Heart left ventricle (tissue), 16 donors: ENCODE results near the gene RHOBTB1. TPM values are rescaled to one million over a fixed set of nuclear protein-coding genes. Genes with fewer than 3 reads are reported as not detected.
A peak's percentile ranks its signal among the peaks of the same experiment; 100 is the strongest.

Source experiments
- ATAC-seq, 4 donors: fragments of 200-7000 bp; cut with Tn5 transposase; one replicate each; pipeline ENCODE4 v1.9.1; 2020 to 2022; ENCODE audit warnings: moderate library complexity in 4 of 4, mild to moderate bottlenecking in 3 of 4, moderate number of reproducible peaks in 1 of 4
- DNase-seq, 5 donors: peaks; one replicate each; pipeline ENCODE4 v3.0.0-alpha.2; 2020
- H3K27ac ChIP-seq, 12 donors: fragments of 200-600 bp; sonication (generic) in 4 of 12; one replicate each; pipeline versions ENCODE4 v1.5.0 to v1.8.0; 2016 to 2022; ENCODE audit warnings: mild to moderate bottlenecking in 2 of 12
- H3K27me3 ChIP-seq, 9 donors: fragments of 200-600 bp; sonication (generic) in 2 of 9; one replicate each; pipeline versions ENCODE4 v1.5.1 to v1.8.0; 2016 to 2022; ENCODE audit warnings: mild to moderate bottlenecking in 3 of 9
- H3K36me3 ChIP-seq, 9 donors: fragments of 200-600 bp; sonication (generic) in 2 of 9; one replicate each; pipeline versions ENCODE4 v1.5.0 to v1.8.0; 2018 to 2022; ENCODE audit warnings: mild to moderate bottlenecking in 2 of 9
- H3K4me1 ChIP-seq, 12 donors: fragments of 200-600 bp; sonication (generic) in 4 of 12; one replicate each; pipeline versions ENCODE4 v1.5.0 to v1.8.0; 2016 to 2022; ENCODE audit warnings: mild to moderate bottlenecking in 3 of 12
- H3K4me3 ChIP-seq, 12 donors: fragments of 200-600 bp; sonication (generic) in 4 of 12; one replicate each; pipeline versions ENCODE4 v1.5.0 to v1.8.0; 2017 to 2022; ENCODE audit warnings: mild to moderate bottlenecking in 9 of 12, moderate library complexity in 4 of 12
- H3K9me3 ChIP-seq, 12 donors: fragments of 200-600 bp; sonication (generic) in 4 of 12; one replicate each; pipeline versions ENCODE4 v1.5.0 to v1.8.0; 2016 to 2022; ENCODE audit warnings: mild to moderate bottlenecking in 1 of 12
- POLR2A ChIP-seq, 2 donors: fragments of 450-650 bp; IDR thresholded peaks; one replicate each; pipeline ENCODE4 v1.6.1; 2017; ENCODE audit warnings: antibody characterized with exemption in 2 of 2, mild to moderate bottlenecking in 2 of 2, moderate library complexity in 2 of 2
- WGBS, 4 donors: extraction: QIAGEN DNeasy Blood & Tissue Kit in 2 of 4; methylation state at CpG; one replicate each; pipeline versions ENCODE4 v1.1.5 to v1.1.7; 2013 to 2018; 5-methylcytosine and 5-hydroxymethylcytosine counted together
- intact Hi-C, 10 donors: fragments of 100-400 bp; cut with DNase I; formaldehyde crosslinking; loops; one replicate each; pipeline versions ENCODE4 v1.11.1 to v1.14.2; 2022
- polyA plus RNA-seq, 2 donors: library from polyadenylated mRNA; stranded (reverse); fragments of 200-250 nt; gene quantifications; one replicate each; pipeline ENCODE4 v1.2.3, GENCODE V29; 2013
- total RNA-seq, 9 donors: library from RNA; depleted of rRNA in 2 of 9; stranded (reverse); fragments of >200 nt in 2 of 9; fragmentation: NEBNext Ultra II Directional in 3 of 9; extraction: Animal tissue kit (Norgen Biotek cat#: 25700) in 3 of 9; gene quantifications; one replicate each; pipeline versions ENCODE4 v1.1.0 to v1.2.4, GENCODE V29; 2016 to 2023
- TF ChIP-seq, protein P1 (sequence below), 12 donors: fragments of 200-600 bp; sonication (generic) in 4 of 12; IDR thresholded peaks; one replicate each; pipeline versions ENCODE4 v1.5.0 to v1.8.0; 2018 to 2022; ENCODE audit warnings: antibody characterized with exemption in 12 of 12, mild to moderate bottlenecking in 5 of 12
- donor health status: ischemic (EF 13 %, LVEDD 7.1; RV severe dilation, severe dysfunction).
- donor health status: healthy with polysubstance abuse.
- donor health status: DM: no; HTN: yes; CAD: no.
- donor health status: DM: no; HTN: no; CAD: no.
- donor health status: ischemic (EF 25% LVEDD 6.9; RV normal size, moderate dysfunction).
- donor health status: ischemic (EF 25% LVEDD 5.7; RV mildly dilated, moderate dysfunction).
- donor health status: healthy.
- donor health status: DM: yes; HTN: yes; CAD: no.
- donor health status: ischemic (EF 35%, LVEDD 5.7; RV mildly dilated, moderate dysfunction).
- donor health status: nonischemic (EF 11% LVEDD 7.7; RV severe dilation, severe dysfunction).
- donor health status: DM: yes; HTN: yes; CAD: no.
- donor health status: PGD.
- donor health status: ischemic (EF 29% LVEDD 5.4; RV normal size, mild dysfunction).
- donor health status: nonischemic (EF 23%, LVEDD 6.1; RV moderate dilation, normal function).

RHOBTB1 gene
- total and polyA plus RNA-seq, 11 donors: 6.4 to 41.3 (median 14.9) TPM

DNA sequence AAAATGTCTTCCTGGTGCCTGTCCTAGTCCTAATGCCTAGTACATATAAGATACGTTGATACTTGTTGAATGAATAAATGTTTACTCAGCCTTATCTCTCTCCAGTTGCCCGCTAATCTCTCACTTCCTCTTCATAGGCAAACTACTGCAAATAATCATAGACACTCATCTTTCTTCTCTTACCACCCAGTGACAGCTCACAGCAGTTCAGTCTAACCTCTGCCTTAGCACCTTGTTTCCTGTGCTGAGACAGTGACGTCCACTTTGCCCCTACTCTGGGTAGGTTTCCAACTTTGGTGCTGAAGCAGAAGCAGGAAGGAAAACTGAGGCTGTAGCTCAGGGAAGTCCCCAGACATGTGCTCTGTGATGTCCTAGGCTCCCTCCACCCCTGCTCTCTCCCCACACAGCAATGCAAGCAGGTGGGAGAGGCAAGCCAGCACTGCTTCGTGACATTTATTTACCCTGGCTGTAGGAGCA is 45.5 kb upstream of the RHOBTB1 start:
- Histone ChIP-seq H3K27me3 (no peaks in the 10 kb centered on the region), H3K4me3 (no peak overlapping the region), H3K4me1 (no peaks in the 10 kb centered on the region), H3K36me3 (no peaks in the 10 kb centered on the region), H3K9me3 (peaks cover 0 to 4% (median 0%) of the 10 kb centered on the region in 12 donors), H3K27ac (no peak overlapping the region)
- DNase-seq (no peak), ATAC-seq (no peak)
- TF ChIP-seq POLR2A (IDR thresholded peaks at IDR 0.05): no peak
- TF ChIP-seq, protein P1, sequence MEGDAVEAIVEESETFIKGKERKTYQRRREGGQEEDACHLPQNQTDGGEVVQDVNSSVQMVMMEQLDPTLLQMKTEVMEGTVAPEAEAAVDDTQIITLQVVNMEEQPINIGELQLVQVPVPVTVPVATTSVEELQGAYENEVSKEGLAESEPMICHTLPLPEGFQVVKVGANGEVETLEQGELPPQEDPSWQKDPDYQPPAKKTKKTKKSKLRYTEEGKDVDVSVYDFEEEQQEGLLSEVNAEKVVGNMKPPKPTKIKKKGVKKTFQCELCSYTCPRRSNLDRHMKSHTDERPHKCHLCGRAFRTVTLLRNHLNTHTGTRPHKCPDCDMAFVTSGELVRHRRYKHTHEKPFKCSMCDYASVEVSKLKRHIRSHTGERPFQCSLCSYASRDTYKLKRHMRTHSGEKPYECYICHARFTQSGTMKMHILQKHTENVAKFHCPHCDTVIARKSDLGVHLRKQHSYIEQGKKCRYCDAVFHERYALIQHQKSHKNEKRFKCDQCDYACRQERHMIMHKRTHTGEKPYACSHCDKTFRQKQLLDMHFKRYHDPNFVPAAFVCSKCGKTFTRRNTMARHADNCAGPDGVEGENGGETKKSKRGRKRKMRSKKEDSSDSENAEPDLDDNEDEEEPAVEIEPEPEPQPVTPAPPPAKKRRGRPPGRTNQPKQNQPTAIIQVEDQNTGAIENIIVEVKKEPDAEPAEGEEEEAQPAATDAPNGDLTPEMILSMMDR (IDR thresholded peaks at IDR 0.05): no peak
- 79 to 93% (median 90%) methylated on average over 4 of the region's 4 CpGs for WGBS, 4 donors
- intact Hi-C loops: loop anchor here in 1 of 10 donors (10.0 kb wide), 1 partner anchor 205 kb away; no protein-coding TSS in a partner anchor

DNA sequence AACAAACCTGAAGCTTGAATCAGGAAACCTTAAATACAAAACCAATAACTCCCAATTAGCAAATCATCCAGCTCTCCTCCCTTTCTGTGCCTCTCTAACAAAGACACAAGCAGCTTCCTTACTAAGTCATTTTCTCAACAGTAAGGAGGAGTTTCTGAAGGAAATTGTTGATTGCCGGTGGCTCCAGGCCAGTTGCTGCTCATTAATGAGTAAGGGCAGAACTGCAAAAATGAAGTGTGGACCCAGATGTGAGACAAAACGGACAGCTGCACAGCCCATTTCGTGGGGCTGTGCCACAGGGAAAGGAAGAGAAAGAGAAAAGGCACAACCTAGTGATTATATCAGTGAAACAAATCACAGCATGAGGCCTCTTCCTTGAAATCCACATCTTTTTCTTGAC is 42.8 kb upstream of the RHOBTB1 start:
- DNase-seq (peak in 2 of 5 donors; percentile 27 to 33), ATAC-seq (no peak)
- H3K27ac ChIP-seq: no peak overlapping the region
- no peaks in the 10 kb centered on the region for H3K36me3 ChIP-seq
- peaks cover 0 to 4% (median 0%) of the 10 kb centered on the region in 12 donors for H3K9me3 ChIP-seq
- H3K27me3 ChIP-seq: no peaks in the 10 kb centered on the region
- no peak overlapping the region for H3K4me3 ChIP-seq
- 39 to 60% (median 51%) methylated on average over 3 of the region's 3 CpGs for WGBS, 4 donors
- no peaks in the 10 kb centered on the region for H3K4me1 ChIP-seq
- TF ChIP-seq POLR2A (IDR thresholded peaks at IDR 0.05): no peak
- TF ChIP-seq, protein P1 (IDR thresholded peaks at IDR 0.05): no peak
- intact Hi-C loops: loop anchor here in 1 of 10 donors (10.0 kb wide), 1 partner anchor 208 kb away; no protein-coding TSS in a partner anchor

DNA sequence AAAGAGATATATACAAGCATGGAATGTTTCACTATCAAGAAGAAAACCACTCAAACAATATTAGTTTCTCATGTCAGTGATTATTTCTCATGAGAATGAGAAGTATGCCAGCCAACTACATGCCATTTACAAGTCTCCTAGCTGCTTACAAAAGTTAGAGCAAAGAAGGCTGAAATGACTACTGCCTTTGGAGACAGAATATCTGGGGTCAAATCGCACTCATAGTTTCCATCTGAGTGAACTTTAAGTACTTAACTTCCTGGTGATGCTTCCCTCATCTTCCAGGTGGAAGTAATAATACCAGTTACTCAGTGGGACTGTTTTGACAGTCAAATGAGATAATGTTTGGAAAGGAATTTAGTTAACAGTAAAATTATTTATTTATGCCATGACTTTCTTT is 42.0 kb upstream of the RHOBTB1 start:
- no peaks in the 10 kb centered on the region for H3K36me3 ChIP-seq
- H3K27me3 ChIP-seq: no peaks in the 10 kb centered on the region
- DNase-seq (no peak), ATAC-seq (no peak)
- peaks cover 0 to 3% (median 0%) of the 10 kb centered on the region in 12 donors for H3K4me1 ChIP-seq
- WGBS, 4 donors: 89 to 96% (median 94%) methylated on average over 1 of the region's 1 CpG
- H3K27ac ChIP-seq: no peak overlapping the region
- intact Hi-C loops: loop anchor here in 1 of 10 donors (10.0 kb wide), 1 partner anchor 209 kb away; no protein-coding TSS in a partner anchor
- no peak for TF ChIP-seq POLR2A (IDR thresholded peaks at IDR 0.05)
- TF ChIP-seq, protein P1 (IDR thresholded peaks at IDR 0.05): no peak
- peaks cover 0 to 4% (median 0%) of the 10 kb centered on the region in 12 donors for H3K9me3 ChIP-seq
- no peak overlapping the region for H3K4me3 ChIP-seq

DNA sequence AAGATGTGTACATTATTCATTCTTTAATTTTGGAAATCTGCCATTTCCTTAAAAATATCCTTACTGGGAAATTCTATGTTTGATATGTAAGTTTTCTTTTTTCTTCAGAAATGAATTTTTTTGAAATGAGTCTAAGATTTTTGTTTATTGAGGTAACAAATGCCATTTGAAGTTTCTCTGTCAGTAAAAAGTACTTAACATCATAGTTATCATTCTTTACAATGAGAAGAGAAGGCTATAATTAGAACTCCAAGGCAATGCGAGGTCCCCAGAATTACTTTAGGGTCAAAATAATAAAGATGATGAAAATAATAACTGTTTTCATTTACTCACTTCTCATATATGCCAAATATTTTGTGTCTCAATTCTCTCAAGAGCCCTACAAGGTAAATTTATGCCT is 37.0 kb upstream of the RHOBTB1 start:
- Histone ChIP-seq H3K9me3 (no peaks in the 10 kb centered on the region), H3K36me3 (no peaks in the 10 kb centered on the region), H3K4me1 (peaks cover 0 to 3% (median 0%) of the 10 kb centered on the region in 12 donors), H3K27ac (no peak overlapping the region), H3K27me3 (no peaks in the 10 kb centered on the region), H3K4me3 (no peak overlapping the region)
- DNase-seq: no peak
- TF ChIP-seq, protein P1 (IDR thresholded peaks at IDR 0.05): no peak
- no peak for TF ChIP-seq POLR2A (IDR thresholded peaks at IDR 0.05)
- WGBS, 4 donors: 40 to 52% (median 46%) methylated on average over 1 of the region's 1 CpG
- ATAC-seq: no peak
- intact Hi-C loops: loop anchor here in 1 of 10 donors (10.0 kb wide), 1 partner anchor 214 kb away; no protein-coding TSS in a partner anchor
